ENCODE measurements around the gene NR6A1. TPM values are rescaled to one million over a fixed set of nuclear protein-coding genes. Genes with fewer than 3 reads are reported as not detected.

NR6A1 gene
- total and polyA plus RNA-seq, 2 of the 8 experiments (the other 6 are each of a cell fraction or from before 2014, with no cell fraction given): 93.2 to 237 TPM

DNA sequence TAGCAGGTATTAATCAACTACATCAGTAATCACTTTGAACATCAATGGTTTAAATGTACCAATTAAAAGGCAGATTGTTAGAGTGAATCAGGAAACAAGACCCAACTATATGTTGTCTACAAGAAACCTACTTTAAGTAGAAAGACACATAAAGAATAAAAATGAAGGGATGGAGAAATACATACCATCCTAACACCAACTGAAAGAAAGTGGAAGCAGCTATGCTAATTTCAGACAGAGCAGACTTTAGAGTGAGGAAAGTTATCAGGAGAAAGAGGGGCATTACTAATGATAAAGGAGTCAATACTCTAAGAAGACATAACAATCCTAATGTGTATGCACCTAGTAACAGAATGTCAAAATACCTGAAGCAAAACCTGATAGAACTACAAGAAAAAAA is 125.8 kb downstream of the NR6A1 start:
- FAIRE-seq (no peak), DNase-seq (ENCODE audit: low read depth in 1 of 2, low spot score in 2 of 2) (no peak)
- no peak overlapping the region for H2BK5ac ChIP-seq (ENCODE audit: low read depth, low read length)
- H3K27me3 ChIP-seq (replicated peaks in 1 of 4; ENCODE audit: control insufficient read depth in 3 of 4, extremely low read depth in 1 of 4, insufficient read depth in 3 of 4, low read length in 3 of 4): no peaks in the 10 kb centered on the region
- H3K36me3 ChIP-seq (ENCODE audit: control insufficient read depth in 2 of 4, insufficient read depth in 4 of 4, low read length in 3 of 4): no peaks in the 10 kb centered on the region
- no peaks in the 10 kb centered on the region for H4K20me1 ChIP-seq (replicated peaks in 1 of 2; ENCODE audit: control insufficient read depth in 1 of 2, insufficient read depth in 2 of 2, low read length in 2 of 2)
- H3K14ac ChIP-seq (ENCODE audit: insufficient read length): no peak overlapping the region
- H4K91ac ChIP-seq (replicated peaks; ENCODE audit: insufficient read length, low read length): no peak overlapping the region
- no peaks in the 10 kb centered on the region for H3K4me1 ChIP-seq (replicated peaks in 1 of 4; ENCODE audit: control insufficient read depth in 3 of 4, insufficient read depth in 4 of 4, low read length in 3 of 4)
- no peak overlapping the region for H3K4me2 ChIP-seq (ENCODE audit: insufficient read depth in 1 of 2, low read depth in 2 of 2, low read length in 2 of 2)
- peaks cover 0 to 83% of the 10 kb centered on the region in 2 experiments; a peak in 2 of 4 replicates for H3K79me2 ChIP-seq (ENCODE audit: control insufficient read depth in 1 of 2, insufficient read depth in 2 of 2, low read length in 2 of 2)
- H3K4me3 ChIP-seq (ENCODE audit: extremely low read depth in 1 of 4, insufficient read depth in 2 of 4, low read depth in 3 of 4, low read length in 4 of 4): no peak overlapping the region
- H2AFZ ChIP-seq (ENCODE audit: low read length): no peak overlapping the region
- POLR2A ChIA-PET (ENCODE audit: partially characterized antibody): interaction anchor here (0.6 kb wide), 1 partner anchor 397 kb away, joined by 3 read pairs; no protein-coding TSS in a partner anchor
- no peak overlapping the region for H3K27ac ChIP-seq (ENCODE audit: low read depth, low read length)
- H3K23me2 ChIP-seq (ENCODE audit: low read depth, low read length): no peaks in the 10 kb centered on the region
- H2AK5ac ChIP-seq (ENCODE audit: low read depth, low read length): no peak overlapping the region
- no peak overlapping the region for H3K9ac ChIP-seq (replicated peaks in 1 of 4; ENCODE audit: extremely low read depth in 1 of 4, low read depth in 3 of 4, low read length in 3 of 4)
- no peak for TF ChIP-seq TCF12 (IDR thresholded peaks at IDR 0.05; ENCODE audit: low read depth, low read length)
- no peak for TF ChIP-seq MAX (IDR thresholded peaks at IDR 0.05)
- no peak for TF ChIP-seq USF2 (IDR thresholded peaks at IDR 0.05; ENCODE audit: low read length)
- TF ChIP-seq CBX8 (IDR thresholded peaks at IDR 0.05; ENCODE audit: borderline replicate concordance, low read depth, low read length): no peak
- TF ChIP-seq SP2 (IDR thresholded peaks at IDR 0.05; ENCODE audit: low read length): no peak
- H4K5ac ChIP-seq (ENCODE audit: insufficient read length, low read depth, low read length): no peak overlapping the region
- no peak overlapping the region for H3K4ac ChIP-seq (replicated peaks; ENCODE audit: insufficient read length, low read depth, low read length)
- H3K23ac ChIP-seq (ENCODE audit: insufficient read length): no peak overlapping the region
- peaks cover 3% of the 10 kb centered on the region; the same call in 1 of the 2 replicates for H3K79me1 ChIP-seq (ENCODE audit: low read depth, low read length)
- H2BK20ac ChIP-seq (ENCODE audit: low read length): no peak overlapping the region
- H2BK12ac ChIP-seq (ENCODE audit: low read depth, low read length): no peak overlapping the region
- H3K9me3 ChIP-seq (ENCODE audit: insufficient read depth in 2 of 2, low read depth in 1 of 2, low read length in 1 of 2): peaks cover 0 to 3% of the 10 kb centered on the region in 2 experiments; a peak in 1 of 4 replicates
- H2BK15ac ChIP-seq (ENCODE audit: low read length): no peak overlapping the region
- CTCF ChIA-PET (ENCODE audit: partially characterized antibody): interaction anchor here (0.6 to 1.7 kb wide), 2 partner anchors 10 to 115 kb away, joined by 3 to 4 read pairs; no protein-coding TSS in a partner anchor
- no peak overlapping the region for H3K56ac ChIP-seq (replicated peaks; ENCODE audit: insufficient read length, low read depth, low read length)
- no peak overlapping the region for H2BK120ac ChIP-seq (replicated peaks; ENCODE audit: low read depth, low read length)
- no peak overlapping the region for H4K8ac ChIP-seq (ENCODE audit: extremely low read depth, insufficient read depth, low read length)
- no peak overlapping the region for H3K18ac ChIP-seq (ENCODE audit: extremely low read depth, low read length)

All from H1 (cell line).